HG03520 (cell line): ENCODE results near the gene GPBP1.
"Not testable (repeated sequence)": the region's sequence is repeated elsewhere in the genome, so short reads cannot be mapped to it uniquely, and the experiment has no call there.

Source experiments
- ATAC-seq: cut with Tn5 transposase; IDR thresholded peaks from one replicate; pipeline ENCODE4 v1.9.1; 2021; ENCODE audit warnings: mild to moderate bottlenecking, moderate library complexity; ENCODE audit not compliant: unreplicated experiment

The GPBP1 gene, protein sequence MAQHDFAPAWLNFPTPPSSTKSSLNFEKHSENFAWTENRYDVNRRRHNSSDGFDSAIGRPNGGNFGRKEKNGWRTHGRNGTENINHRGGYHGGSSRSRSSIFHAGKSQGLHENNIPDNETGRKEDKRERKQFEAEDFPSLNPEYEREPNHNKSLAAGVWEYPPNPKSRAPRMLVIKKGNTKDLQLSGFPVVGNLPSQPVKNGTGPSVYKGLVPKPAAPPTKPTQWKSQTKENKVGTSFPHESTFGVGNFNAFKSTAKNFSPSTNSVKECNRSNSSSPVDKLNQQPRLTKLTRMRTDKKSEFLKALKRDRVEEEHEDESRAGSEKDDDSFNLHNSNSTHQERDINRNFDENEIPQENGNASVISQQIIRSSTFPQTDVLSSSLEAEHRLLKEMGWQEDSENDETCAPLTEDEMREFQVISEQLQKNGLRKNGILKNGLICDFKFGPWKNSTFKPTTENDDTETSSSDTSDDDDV

DNA sequence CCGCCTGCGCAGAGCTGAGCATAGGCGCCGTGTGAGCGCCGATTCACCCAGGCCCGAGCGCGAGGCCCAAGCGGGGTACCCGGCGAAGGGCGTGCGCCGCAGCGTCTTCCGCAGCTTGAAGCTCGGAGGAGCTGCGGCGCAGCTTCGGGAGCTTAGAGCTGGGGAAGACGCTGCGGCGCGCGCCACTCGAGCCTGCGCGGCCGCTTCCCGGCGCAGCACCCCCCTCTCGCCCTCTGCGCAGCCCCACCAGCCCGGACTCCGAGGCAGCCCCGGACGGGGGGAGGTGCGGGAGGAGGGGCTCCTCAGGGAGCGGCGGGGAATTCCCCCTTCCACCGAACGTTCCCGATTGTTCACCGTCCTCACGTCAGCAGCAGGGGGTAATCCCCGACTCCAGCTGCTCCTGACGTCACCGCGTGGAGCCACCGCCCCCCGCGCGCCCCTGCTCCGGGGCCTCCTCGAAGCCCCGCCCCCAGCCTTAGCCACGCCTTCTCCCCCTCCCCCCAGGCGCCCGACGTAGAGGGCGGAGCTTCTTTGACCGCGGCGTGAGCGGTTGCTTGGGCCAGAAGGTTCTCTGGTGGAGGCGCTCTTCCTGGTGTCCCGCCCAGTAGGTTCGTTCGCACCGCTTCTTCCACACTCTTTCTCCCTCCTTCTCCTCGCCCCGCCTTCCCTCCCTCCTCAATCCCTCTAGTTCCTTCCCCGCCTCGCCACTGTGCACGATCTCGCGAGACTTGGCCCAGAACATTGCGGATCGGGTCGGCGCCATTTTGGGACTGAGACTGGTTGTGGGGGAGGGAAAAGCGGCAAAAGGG is at the start of gene GPBP1:
Gene GPBP1 (plus strand): TSS at position 741 of the 809 bp plus-strand sequence. CDS start 40,072 bp downstream, outside the sequence.
- ATAC-seq, result peak; percentile 60

DNA sequence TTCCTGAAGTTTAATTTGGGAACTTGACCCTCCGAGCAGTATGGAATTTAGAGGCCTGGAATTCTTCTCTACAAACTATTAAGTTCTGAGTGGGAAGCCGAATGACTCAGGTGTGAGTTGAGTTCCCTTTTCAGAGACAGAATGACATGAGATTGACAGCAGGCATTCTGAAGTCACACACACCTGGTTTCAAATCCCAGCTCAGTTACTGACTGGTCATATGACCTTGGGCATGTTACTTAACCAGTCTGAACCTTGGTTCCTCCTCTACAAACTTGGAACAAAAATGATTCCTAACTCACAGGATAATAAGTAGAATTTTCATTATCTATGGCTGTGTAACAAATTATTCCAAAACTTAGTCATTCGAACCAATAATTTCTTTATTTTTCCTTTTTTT is 45.5 kb upstream of the GPBP1 start:
- no peak for ATAC-seq

DNA sequence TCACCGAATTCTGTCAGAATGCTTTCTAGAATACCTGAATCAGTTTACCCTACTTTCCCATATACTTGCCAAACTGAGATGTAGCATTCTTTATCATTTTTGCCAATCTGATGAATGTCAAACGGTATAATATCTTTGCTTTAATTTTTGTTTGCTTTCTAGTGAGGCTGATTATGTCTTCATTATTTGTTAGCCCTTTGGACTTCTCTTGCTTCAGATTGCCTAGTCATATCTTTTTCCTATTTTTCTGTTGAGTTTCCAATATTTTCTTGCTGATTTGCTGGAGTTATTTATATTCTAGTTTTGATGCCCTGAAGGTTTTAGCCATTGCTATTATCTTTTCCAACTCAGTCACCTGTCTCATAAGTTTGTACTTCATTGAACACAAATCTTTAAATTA is 40.3 kb upstream of the GPBP1 start:
- no peak for ATAC-seq

DNA sequence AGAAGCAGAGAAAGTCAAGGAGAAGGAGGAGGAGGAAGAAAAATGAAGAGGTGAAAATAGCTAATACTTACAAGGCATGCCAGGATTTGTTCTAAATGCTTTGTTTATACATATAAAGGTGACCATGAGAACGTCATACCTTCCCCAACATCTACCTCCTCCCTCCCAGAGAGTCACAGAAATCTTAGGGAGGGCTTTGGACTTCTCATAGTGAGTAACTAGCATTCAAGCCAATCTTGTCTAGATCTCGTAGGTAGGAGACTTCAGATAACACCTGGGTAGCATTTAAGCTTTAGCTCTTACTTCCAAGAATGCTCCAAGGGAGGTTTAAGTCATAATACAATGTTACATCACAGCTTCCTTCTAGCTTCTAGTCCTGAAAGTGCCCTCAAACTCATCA is 36.5 kb upstream of the GPBP1 start:
- ATAC-seq, result no peak

DNA sequence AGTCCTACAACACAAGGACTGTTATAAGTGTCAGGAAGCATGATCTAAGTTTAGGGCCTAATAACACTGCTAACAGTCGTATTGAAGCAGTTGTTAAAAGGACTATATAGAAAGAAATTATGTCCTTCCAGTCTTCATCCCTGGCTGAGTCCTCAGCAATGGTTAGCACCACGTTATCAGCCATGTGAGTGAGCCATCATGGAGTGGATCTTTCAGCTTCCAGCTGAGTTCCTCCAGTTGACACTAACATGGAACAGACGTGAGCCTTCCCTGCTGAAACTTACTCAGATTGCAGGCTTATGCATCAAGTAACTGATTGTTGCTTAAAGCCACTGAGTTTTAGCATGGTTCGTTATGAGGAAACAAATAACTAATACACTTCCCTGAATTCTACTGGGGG is 21.5 kb upstream of the GPBP1 start:
- no peak for ATAC-seq

DNA sequence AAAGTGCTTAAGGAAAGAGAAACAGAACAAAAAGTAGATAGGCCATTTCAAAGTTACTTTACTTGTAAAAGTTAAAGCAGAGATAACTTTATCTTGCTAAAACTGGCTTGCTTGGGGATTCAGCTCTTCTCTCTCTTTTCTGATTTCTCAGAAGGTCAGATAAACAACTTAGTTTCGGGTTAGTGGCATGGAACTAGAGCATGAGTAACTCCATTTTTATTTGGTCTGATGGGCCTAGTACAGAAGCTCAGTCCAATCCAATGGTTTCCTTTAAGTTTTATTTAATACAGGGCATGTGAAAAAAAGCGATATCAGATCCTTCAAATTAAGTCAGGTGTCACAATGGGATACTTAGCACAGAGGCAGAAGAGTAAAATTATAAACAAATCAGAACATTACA is 18.8 kb upstream of the GPBP1 start:
- ATAC-seq, result no peak

DNA sequence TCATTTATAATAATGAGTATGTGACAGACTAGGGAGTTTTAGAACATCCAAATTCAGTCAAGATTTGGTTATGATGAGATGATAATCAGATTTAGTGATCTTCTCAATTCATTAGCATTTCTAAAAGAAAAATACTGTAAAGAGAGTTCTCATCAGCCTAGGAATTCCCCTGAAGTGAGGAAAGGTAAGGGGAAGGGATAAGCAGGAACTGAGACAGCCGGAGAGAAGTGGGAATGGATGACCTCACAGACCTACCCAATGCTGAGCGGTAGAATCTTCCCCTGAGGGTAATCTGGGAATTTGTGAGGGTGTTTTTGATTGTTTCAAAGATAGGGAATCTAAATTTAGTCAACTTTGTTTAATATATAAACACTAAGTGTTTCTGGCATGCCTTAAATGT is 16.7 kb upstream of the GPBP1 start:
- ATAC-seq, result no peak

DNA sequence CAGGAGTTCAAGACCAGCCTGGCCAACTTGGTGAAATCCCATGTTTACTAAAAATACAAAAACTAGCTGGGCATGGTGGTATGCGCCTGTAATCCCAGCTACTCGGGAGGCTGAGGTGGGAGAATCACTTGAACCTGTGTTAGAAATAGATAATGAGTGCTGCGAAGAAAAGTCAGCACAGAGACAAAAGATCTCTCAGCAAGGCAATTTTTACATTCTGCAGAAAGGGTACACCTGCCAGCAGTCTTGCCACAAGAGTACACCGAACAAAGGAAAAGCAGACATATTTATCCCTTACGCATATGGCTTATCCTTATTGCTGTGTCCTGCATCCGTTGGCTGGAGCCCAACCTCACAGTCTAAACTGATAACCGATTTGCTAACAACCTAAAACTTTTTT is 16.2 kb upstream of the GPBP1 start:
- ATAC-seq, result no peak

DNA sequence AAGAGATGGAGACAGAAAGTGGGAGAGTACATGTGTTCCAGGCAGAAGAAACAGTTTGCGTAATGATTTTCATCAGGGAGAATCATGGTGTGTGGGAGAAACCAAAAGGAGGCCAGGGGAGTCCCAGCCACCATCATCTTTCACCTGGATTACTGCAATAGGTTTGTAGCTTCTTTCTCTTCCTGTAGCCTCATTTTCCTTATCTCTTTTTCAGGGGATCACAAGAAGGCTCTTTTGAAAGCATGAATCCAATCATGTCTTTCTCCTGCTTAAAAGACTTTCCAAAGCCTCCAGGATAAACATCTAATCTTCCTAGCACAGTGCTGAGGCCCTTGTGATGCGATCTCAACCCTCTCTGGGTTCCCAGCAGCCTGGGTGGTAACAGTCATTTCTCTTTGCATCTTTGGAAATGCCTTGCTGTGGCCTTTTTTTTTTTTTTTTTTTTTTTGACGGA is 10.3 kb upstream of the GPBP1 start:
- no peak for ATAC-seq

DNA sequence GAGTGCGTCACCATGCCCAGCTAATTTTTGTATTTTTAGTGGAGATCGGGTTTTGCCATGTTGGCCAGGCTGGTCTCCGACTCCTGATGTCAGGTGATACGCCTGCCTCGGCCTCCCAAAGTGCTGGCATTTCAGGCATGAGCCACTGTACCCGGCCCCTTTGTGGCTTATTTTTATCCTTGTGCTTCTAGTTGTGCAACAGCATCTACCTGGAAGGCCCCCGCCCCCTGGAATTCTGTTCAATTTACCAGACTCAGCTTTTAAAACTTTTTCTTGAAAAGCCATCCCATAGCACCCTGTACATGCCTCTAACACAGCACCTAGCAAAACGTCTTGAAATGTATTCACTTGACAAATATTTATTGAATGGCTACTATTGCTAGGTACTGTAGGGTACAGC is 9.7 kb upstream of the GPBP1 start:
- ATAC-seq, result no peak

DNA sequence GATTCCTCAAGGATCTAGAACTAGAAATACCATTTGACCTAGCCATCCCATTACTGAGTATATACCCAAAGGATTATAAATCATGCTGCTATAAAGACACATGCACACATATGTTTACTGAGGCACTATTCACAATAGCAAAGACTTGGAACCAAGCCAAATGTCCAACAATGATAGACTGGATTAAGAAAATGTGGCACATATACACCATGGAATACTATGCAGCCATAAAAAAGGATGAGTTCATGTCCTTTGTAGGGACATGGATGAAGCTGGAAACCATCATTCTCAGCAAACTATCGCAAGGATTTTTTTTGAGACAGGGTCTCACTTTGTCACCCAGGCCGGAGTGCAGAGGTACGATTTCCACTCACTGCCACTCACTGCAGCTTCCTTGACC is 8.7 kb upstream of the GPBP1 start:
- not testable (repeated sequence) for ATAC-seq

DNA sequence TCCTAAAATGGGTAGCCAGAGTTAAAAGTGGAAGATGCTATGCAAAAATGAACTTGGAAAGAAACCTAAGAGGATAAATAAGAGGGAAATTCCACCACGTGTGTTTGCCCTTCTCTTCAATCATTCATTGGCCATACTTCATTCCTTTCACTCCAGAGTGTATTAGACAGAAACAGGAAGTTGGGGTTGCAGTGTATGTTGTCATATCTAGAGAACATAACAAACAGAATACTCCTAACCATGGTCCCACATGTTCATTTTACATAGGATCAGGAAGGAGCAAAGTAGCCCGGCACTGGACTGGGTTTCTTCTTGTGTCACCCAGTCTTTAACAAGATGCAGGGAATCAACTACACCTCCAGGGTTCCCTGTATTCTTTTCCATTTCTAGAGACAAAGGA is 7.6 kb upstream of the GPBP1 start:
- no peak for ATAC-seq

DNA sequence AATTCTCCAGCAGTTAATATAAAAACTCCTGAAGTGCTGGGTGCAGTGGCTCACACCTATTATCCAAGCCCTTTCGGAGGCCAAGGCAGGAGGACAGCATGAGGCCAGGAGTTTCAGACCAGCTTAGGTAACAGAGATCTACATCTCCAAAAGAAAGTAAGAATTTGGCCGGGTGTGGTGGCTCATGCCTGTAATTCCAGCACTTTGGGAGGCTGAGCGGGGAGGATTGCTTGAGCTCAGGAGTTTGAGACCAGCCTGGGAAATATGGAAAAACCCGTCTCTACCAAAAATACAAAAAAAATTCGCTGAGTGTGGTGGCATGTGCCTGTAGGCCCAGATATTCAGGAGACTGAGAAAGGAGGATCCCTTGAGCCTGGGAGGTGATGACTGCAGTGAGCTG is 6.7 kb upstream of the GPBP1 start:
- no peak for ATAC-seq

DNA sequence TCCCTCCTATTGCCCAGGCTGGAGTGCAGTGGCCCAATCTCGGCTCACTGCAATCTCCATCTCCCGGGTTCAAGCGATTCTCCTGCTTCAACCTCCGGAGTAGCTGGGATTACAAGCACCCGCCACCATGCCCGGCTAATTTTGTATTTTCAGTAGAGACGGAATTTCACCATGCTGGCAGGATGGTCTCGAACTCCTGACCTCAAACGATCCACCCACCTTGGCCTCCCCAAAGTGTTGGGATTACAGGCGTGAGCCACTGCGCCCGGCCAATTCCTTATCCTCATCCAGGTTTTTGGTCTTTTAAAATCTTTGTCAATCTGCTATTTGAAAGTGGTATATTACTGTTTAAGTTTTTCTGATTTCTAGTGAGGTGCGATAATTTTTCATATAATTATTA is 3.7 kb upstream of the GPBP1 start:
- ATAC-seq, result not testable (repeated sequence)

DNA sequence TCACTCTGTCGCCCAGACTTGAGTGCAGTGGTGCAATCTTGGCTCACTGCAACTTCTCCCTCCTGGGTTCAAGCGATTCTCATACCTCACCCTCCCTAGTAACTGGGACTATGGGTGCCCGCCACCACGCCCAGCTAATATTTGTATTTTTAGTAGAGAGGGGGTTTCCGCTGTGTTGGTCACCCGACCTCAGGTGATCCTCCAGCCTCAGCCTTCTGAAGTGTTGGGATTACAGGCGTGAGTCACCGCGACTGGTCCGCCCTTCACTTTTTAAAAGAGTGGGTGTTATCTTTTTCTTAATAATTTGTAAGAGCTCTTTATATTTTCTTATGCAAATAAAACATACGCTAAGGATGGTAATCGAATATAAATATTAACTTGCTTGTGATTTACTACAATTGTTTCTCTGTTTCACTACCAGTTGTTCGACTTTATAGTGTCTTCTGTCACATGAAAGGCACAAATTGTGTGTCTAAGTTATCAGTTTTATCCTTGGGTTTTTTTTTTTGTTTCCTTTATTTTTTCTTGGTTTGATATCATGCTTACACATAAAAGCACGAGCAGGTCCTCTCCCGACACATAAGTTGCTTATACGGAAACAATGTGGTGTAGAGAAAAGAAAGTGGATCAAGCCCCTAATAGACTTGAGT is 1.9 kb upstream of the GPBP1 start:
- ATAC-seq, result no peak

DNA sequence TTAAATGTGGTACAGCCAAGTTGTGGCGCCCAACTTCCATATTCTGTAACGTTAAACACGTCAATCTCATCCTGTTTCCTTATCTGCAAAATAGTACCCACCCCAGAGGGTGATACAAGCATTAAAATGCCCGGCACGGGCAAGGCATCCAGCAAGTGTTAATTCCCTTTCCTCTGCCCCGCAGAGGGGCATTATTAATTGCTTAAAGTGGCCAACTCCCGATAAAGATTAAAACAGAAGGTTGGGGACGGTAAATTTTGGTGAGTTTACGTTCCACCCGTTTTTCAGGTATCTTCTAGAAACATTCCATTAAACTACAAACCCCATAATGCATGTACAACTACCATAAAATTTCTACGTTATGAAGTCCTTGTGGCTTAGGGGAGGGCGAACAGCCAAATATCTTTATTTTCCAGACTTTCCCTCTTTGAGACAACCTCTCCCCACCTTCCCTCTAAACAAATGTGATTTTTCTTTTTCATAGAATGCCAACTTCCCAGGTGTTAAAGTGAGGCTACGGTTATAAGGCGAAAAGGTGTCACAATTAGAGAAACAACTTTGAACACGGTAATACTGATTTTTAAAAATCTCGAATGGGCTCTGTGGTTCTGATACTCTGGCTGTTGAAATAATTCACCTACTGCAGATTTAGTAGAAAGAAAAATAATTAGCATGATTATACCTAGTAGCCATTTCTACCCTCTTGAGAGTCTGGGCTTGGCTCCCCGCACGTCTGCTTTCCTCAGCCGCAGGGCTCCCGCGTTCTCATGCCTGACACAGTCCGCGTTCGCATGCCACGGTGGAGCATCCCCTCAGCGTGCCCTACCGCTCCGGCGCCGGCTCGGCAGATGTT is 1.2 kb upstream of the GPBP1 start:
- no peak for ATAC-seq

DNA sequence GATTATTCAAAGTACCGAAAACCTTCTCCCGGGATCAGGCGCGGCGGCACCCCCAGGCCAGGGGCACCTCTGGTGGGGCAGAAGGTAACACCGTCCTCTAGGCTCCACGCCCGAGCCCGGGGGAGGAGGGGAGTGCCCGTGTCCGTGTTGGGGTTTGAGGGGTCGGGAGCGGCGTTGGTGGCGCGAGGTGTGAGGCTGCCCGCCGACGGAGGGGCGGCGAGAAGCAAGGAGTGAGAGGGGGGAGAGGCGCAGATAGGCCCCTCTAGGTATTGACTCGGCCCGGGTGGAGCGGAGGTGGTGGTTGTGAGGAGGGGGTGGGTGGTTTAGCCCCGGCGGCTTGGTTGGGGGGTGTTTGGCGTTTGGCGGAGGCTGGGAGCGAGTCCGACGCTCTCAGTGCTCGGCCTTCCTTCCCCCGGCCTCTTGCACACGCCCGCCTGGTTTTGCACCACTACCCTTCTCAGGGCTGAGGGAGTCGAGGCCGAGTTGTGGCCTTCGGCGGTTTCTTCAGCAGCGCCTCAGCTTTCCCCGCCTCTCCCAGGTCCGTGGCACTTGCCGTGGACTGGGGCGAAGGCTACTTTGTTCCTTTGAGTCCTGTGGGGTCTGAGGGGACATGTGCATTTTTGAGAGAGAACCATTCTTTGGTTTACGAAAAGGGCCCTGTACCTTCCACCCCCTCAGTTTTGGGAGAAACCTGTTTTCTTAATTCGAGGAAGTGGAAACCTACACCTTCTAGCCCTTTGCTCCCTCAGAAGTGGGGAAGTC is 450 bp downstream of the GPBP1 start:
- ATAC-seq, result no peak

DNA sequence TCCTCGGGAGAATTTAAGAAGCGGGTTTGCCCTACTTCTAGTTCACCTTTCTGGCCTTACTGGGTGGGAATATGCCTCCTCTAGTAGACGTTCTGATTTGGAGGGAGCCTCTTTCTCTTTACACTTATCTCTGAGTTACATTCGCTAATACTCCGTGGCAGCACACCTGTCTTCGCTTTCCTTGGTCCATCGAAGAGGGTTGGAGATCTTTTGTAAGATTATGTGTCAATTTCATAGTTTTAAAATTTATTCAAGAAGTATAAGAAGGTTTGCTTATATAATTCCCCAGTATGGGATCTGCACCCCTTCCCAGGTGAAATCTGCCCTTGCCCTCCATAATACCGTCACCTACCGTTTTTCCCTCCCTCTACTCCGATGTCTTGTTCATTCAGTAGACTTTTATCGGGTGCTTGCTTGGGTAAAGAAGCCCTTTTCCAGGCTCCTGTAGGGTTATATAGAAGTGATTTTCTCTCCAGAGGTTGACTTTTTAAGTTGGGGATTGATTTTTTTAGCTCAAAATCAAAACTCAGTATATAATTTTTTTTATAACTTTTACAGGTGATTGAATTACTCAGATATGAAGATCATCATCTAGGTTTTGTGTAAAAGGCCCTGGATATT is 1.1 kb downstream of the GPBP1 start:
- ATAC-seq, result no peak

DNA sequence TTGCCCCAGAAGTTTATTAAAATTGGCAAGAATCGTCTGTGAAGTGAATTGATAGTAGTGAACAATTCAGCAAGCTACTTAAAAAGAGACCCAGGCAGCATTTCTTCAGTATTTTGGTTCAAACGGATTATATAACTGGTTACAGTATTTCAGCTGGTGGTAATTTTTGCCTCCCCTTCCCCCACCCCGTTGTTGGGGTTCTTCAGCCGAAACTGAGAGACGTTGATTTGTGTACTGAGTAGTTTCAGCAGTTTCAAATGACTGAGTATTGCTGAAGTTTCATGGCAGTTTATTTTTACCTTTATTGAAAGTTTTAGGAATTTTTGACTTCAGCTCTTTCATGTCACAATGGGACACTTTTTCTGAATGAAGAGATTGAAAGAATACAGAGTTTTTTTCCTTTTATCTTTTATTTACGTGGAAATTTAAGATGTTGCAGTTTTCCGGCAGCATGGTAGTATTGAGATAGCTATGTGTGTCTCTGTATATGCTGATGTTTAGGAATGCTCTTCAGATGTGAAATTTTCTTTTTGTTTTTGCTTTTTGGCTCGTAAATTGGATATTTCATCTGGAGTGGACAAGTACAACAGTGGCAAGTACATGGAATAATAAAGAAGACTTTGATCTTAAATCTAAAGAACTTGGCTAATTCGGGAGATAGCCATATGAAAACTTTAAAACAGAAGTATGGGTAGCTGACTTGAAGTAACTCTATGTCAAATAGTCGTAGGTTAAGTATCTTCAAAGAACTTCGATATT is 1.9 kb downstream of the GPBP1 start:
- peak; percentile 20 for ATAC-seq
